GM18951 (cell line): ENCODE results near the gene C2orf49.

ENCODE experiments used
- POLR2A ChIP-seq: IDR thresholded peaks from 4 replicates; pipeline ENCODE4 v1.6.1; 2011; ENCODE audit warnings: mild to moderate bottlenecking; ENCODE audit not compliant: insufficient read length, insufficient read depth; ENCODE audit errors: extremely low read depth
- in situ Hi-C: fragments of 300-500 bp; cut with MboI; formaldehyde crosslinking; loops from one replicate; pipeline ENCODE4 v1.12.0; 2022; ENCODE audit warnings: low sequenced_read_pairs, mixed read lengths, inconsistent platforms; ENCODE audit not compliant: unreplicated experiment

C2orf49 gene

DNA sequence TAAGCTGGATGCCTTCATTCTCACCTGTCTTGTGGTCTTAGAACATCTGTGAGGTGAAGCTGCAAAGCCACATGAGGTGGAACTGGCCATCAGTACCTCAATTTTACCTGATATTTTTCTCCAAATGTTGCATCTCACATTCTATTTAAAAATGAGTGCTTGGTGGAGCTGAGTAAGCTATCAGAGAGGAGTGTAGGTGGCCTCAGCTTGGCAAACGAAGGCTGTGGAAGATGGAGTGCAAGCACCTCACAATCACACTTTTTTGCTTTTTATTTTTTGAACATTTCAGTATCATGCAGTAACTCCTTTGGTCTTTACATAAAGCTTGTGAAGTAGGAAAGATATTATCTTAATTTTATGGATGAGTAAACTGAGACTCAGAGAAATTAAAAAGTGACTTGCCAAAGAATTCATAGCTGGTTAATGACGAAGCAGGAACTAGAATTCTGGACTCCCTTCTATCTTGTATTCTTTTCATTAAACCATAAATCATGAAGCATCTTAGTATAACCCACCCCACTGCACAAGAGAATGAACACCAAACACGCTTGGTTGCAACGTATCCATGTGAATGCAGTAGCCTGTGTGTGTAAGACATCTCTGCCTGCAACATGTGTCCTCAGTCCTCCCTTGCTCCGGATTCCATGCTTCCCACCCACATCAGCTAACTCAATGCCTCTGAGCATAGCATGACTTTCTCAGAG is 27.2 kb downstream of the C2orf49 start:
- TF ChIP-seq POLR2A, result no peak
- in situ Hi-C loops, result no loop called here

- in situ Hi-C loops, result no loop called here
- no peak for TF ChIP-seq POLR2A
Measured at GRCh38 chr2:105365206-105365605, 27.9 kb downstream of the C2orf49 start.

GRCh38 chr2:105368759-105369408 is 31.5 kb downstream of the C2orf49 start:
- TF ChIP-seq POLR2A, result no peak
- in situ Hi-C loops, result no loop called here

GRCh38 chr2:105369777-105370690 is 32.7 kb downstream of the C2orf49 start:
- in situ Hi-C loops, result loop anchor here (5.0 kb wide), 1 partner anchor 152 kb away; no protein-coding TSS in a partner anchor

GRCh38 chr2:105371156-105371555 is 33.8 kb downstream of the C2orf49 start:
- in situ Hi-C loops, result loop anchor here (5.0 kb wide), 1 partner anchor 151 kb away; no protein-coding TSS in a partner anchor
- TF ChIP-seq POLR2A, result no peak

More at GRCh38 chr2:105369777-105370690, 32.7 kb downstream of the C2orf49 start:
- no peak for TF ChIP-seq POLR2A

DNA sequence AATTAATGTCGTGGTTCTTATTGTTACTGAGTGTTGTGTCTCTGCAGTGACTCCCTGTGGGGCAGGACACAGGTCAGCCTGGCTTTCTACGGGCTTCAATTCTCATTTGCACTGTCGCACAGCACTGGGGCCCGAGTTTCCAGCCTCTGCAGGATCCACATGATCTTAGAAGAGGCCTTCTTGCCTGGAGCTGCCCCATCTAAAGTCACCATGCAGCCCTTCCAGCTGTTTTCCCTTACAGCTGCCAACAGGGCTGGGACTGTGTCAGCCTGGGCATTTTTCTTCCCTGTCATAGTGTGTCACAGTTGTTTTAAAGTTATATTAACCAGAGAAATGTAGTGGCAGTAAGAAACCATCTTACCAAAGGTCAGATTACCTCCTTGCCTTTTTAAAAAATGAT is 34.5 kb downstream of the C2orf49 start:
- in situ Hi-C loops, result loop anchor here (5.0 kb wide), 1 partner anchor 150 kb away; no protein-coding TSS in a partner anchor
- TF ChIP-seq POLR2A, result no peak

- in situ Hi-C loops, result loop anchor here (5.0 kb wide), 1 partner anchor 149 kb away; no protein-coding TSS in a partner anchor
- no peak for TF ChIP-seq POLR2A
Measured at GRCh38 chr2:105373344-105373781, 36.0 kb downstream of the C2orf49 start.

DNA sequence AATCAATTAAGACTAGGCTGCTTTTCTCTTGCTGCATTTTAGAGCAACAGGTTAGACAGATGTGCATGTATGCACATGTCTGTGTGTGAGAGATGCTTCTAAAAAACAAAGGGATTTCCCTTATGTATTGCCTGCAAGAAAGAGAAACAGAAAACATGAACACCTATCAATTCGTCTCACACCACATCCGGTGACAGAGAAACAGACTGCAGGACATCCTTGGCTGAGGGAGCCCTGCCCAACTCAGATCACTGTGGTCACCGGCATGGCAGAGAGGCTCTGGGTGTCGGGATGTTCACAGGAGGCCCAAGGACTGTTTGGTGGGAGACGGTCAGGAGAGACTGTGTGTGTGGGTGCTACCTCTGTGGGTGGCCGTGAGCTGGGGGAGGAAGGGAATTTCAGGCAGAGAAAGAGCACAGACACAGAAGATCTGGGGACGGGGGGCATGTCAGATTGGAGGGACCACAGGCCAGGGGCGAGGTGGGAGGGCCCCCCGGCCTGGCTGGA is 36.6 kb downstream of the C2orf49 start:
- TF ChIP-seq POLR2A, result peak; percentile 42
- in situ Hi-C loops, result loop anchor here (5.0 kb wide), 1 partner anchor 148 kb away; no protein-coding TSS in a partner anchor

DNA sequence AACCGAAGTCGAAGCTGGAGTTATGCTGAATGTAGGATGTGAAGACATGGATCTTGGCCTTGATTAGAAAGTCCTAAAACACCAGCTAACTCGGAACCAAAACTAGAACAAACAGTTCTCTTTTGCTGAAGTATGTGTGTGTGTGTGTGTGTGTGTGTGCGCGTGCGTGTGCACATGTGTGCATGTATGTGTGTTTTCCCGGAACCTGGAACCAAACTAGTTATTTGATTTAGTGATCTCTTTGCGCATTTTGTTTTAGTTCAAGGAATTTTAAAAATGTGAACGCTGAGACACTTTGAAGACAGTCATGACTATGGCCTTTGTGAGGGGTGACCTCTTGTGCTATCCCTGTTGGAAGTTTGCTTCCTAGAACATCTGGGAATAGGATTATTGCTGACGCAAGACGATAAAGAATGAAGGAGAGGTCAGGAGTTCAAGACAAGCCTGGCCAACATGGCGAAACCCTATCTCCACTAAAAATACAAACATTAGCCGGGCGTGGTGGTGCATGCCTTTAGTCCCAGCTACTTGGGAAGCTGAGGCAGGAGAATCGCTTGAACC is 37.7 kb downstream of the C2orf49 start:
- no peak for TF ChIP-seq POLR2A
- in situ Hi-C loops, result no loop called here

- TF ChIP-seq POLR2A, result no peak
- in situ Hi-C loops, result no loop called here
Measured at GRCh38 chr2:105376010-105376409, 38.7 kb downstream of the C2orf49 start.

DNA sequence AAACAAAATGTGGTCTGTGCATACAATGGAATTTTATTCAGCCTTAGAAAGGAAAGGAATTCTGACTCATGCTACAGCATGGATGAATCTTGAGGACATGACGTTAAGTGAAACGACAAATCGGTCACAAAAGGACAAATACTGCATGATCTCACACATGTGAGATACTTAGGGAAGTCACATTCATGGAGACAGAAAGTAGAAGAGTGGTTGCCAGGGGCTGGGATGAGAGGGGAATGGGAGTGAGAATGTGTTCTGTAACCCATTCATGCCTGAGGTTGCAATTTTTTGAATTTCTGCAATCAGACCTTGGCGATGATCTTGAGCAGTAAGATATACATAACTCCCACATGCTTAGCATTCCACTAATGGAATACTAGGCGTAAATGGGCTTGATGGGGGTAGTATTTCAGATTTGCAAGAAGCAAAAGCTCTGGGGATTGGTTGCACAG is 39.5 kb downstream of the C2orf49 start:
- in situ Hi-C loops, result no loop called here
- no peak for TF ChIP-seq POLR2A

GRCh38 chr2:105377871-105378270 is 40.5 kb downstream of the C2orf49 start:
- TF ChIP-seq POLR2A, result no peak
- in situ Hi-C loops, result no loop called here
